HL-60 (cell line): Measurements from ENCODE around the gene FUT8.

Experiments
- CTCF ChIP-seq: IDR thresholded peaks from one replicate; pipeline ENCODE4 v1.5.1; 2011; ENCODE audit warnings: low read length, control low read depth, inconsistent platforms; ENCODE audit not compliant: insufficient read depth
- POLR2AphosphoS5 ChIP-seq: IDR thresholded peaks from 2 replicates; pipeline ENCODE4 v1.6.1; 2012; ENCODE audit warnings: low read depth
- REST ChIP-seq: IDR thresholded peaks from 2 replicates; pipeline ENCODE4 v1.6.1; 2012; ENCODE audit warnings: low read depth; ENCODE audit not compliant: insufficient replicate concordance

GRCh38 chr14:65550779-65551643 lies 138.5 kb downstream of the FUT8 start:
- TF ChIP-seq CTCF (no peak), REST (no peak), POLR2AphosphoS5 (no peak)
